Cortex of kidney (tissue), 1 donor: ENCODE measurements around the gene PPP2R3B.
"Not testable (repeated sequence)": the region's sequence is repeated elsewhere in the genome, so short reads cannot be mapped to it uniquely, and the experiment has no call there.

Source experiments
- DNase-seq: peaks from one replicate; lab custom pipeline; 2025; lab: John Stamatoyannopoulos, UW

The PPP2R3B gene

DNA sequence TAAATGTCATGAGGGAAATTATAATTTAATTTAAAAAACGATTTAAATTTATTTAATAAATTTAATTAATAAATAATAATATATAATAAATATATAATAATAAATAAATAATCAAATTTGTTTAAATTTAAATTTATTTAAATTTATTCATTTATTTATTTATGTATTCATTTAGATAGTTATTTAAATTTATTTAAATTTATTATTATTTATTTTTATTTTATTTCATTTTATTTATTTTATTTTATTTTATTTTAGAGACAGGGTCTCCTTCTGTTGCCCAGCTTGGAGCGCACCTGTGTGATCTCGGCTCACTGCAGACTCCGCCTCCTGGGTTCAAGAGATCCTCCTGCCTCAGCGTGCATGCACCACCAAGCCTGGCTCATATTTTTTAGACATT, 18.4 kb upstream of the PPP2R3B start:
- DNase-seq = no peak

DNA sequence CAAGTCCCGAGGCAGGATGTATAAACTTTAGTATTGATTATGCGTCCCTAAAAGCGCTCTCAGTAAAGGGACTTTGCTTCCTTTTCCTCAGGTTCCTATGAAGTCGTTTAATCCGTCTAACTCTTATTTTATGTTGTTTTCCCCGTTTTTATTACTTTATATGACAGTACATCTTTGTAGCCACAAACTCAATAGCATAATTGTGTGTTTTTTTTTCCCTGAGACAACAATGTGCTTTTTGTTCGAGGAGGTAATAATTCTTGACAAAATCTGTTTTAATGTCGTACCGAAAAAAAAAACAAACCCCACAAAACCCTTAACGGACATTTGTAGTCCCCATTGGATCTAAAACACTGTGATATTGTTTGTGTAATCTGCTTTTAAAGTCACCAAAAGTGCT, 17.9 kb upstream of the PPP2R3B start:
- no peak for DNase-seq

DNA sequence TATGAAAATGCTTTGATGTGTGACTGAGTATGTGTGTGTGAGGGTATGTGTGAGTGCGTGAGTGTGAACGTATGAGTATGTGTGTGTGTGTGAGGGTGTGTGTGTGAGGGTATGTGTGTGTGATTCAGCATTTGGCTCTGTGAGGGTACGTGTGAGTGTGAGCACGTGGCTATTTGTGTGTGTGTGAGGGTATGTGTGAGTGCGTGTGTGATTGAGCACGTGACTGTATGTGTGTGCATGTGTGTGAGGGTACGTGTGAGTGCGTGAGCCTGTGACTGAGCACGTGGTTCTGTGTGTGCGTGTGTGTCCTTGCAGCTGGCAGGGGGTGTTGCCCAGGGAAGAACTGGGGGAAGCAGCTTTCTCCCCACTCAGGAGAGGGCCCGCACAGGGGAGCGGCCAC, 16.1 kb upstream of the PPP2R3B start:
- no peak for DNase-seq

DNA sequence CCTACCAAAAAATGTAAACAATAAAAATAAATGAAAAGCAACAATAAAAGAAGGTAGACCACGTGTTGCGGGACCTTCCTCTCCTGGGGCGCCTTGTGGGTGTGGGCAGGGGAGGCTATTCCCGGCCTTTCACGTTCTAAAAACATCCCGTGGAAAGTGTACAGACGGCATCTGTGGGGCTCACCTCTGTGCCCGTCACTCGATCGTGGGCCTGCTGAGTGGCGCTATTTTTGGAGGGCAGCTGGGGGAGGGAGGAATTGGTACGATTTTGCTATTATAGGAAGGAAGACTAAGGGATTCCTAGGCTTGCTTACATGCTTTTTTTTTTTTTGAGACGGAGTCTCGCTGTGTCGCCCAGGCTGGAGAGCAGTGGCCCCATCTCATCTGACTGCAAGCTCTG, 13.6 kb upstream of the PPP2R3B start:
- DNase-seq = no peak

DNA sequence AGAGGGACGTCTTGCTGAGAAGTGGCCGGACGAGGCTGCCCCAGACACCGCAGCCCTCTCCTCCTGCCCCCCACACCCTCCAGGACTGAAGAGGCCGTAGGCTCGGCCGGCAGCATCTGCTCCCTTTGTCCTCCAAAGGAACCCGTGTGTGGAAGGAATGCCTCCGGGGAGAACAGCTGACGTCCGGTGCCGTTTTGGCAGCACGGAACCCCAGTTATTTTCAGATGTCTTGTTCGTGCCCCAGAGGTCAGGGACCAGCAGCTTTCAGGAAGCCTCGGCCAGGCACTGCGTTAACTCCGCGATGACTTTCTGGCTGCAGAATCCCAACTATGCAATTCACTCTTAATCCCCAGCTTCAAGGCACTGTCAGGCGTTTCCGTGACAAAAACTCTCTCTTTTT, 10.9 kb upstream of the PPP2R3B start:
- DNase-seq = no peak

DNA sequence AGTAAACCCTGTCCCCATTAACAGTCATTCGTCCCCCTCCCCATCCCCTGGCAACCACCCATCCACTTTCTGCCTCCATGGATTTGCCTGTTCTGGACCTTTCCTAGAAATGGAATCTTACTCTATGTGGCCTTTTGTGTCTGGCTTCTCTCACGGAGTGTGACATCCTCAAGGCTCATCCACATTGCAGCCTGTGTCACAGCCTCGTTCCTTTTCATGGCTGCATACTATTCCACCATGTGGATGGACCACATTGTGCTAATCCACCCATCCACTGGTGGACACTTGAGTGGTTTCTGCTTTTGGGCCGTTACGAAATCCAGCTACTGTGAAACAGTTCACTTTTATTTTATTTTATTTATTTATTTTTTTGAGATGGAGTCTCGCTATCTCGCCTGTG, 8.1 kb upstream of the PPP2R3B start:
- DNase-seq = no peak

DNA sequence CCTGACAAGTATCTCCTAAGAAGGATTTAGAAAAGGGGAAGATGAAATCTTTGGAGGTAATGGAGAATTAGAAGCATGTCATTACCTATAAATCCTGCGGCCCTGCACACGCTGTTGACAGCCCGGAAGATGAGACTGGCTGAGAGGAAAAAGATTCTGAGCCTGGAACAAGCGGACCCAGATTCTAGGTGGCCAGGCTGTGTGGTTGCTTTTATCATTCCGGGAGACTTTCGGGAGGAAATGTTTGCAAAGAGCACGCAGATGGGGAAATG, 5.8 kb upstream of the PPP2R3B start:
- no peak for DNase-seq

DNA sequence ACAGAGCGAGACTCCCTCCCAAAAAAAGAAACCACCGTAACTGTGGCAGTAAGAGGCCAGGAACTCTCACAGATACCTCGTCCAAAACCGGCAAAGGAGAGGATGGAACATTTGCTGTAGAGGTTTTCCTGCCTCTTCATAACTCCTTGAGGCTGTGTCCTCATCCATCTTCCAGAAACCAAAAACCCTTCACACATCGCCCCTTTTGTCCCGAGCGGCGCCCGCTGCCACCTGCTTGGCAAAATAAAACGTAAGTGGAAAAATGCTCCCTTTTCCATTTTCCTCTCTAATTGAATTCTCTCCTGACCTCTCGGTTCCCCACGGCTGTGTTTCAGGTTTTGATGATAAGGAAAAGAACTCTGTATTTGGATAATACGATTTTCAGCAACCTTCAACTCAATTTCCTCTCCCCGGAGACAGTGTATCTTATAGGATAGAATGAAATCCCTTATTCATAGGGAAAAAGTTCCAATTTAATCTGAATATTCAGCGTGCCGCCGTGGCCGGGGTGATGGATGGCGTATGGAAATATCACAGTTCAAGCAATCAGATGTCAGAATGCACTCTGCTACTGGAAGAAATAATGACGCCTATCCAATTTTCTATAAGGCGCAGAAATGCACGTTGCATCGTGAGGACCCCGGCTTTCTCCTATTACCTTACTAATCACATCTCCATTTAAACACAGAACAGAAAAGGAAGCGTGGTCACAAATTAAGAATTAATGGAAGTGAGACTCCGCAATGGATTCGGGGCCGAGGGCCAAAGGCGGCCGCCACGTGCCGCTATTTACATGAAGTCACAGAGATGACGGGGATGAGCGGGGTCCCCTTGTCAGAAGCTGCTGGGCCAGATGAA, 5.2 kb upstream of the PPP2R3B start:
- DNase-seq = no peak

DNA sequence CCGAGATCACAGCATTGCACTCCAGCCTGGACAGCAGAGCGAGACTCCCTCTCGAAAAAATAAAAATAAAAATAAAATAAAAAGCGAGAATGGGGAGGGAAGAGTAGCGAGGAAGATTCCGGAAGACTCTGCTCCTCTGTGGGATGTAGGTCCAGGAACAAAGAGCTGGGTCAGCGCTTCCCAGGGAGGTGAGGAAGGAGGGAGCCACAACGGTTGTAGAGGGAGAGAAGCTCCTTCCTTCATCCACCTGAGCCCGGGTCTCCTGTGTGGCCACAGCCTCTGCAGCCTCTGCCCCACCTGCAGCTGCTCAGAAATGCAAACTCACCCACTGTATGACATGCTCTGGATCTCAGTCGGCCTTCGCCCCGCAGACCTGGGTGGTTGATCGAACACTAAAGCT, 3.8 kb upstream of the PPP2R3B start:
- no peak for DNase-seq

DNA sequence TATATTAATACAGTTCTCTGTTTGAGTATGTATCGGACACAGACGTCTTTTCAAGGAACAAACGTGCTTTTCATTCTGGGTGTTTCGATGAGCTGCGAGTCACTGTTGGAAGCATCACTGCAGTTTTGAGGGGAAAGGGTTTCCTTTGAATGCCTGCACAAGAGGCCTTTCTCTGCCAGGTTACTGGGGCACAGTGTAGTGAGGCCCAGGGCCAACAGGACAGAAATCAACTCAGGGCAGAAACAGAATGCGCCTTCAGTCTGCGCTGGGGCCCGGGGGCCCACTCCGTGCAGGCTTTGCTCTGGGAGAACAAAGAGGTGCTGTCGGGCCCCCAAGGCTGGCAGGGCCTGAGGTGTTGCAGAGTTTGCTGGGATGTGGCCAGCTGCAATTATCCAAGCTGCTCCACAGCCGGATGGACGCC, 2.3 kb upstream of the PPP2R3B start:
- DNase-seq = no peak

DNA sequence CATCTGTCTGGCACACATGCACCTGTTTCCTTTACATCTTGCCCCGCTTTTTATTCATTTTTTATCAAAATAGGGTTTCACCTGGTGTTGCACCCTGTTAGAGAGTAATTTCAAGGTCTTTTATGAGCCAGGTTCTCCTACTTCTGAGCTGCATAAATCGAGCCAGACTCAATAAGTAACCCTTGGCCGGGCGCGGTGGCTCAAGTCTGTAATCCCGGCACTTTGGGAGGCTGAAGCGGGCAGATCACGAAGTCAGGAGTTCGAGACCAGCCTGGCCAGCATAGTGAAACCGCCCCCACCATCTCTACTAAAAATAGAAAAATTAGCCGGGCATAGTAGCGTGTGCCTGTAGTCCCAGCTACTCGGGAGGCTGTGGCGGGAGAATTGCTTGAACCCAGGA, 1.0 kb upstream of the PPP2R3B start:
- no peak for DNase-seq

DNA sequence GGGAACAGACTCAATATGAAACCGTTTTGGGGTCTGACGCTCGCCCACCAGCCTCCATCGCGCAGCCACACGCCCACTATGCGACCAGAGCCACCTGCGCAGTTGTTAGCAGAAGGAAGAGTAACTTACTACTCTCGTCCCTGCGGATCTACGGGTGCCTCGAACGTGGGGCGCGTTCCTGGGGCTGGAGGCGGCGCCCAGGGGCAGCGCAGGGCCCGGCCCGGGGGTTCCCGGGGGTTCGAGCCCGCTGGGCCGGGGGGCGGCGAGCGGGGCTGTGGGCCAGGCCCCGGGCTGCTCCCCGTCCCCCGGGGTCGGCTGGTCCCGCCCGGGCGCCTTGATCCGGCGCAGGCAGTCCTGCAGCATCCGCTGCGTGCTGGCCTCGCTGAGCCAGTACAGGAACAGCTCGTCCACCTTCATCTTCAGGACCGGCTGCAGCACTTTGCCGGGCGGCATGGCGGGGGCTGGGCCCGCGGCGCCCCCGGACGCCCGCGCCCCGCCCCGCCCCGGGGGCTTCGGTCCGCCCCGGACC, 404 bp downstream of the PPP2R3B start:
- no peak for DNase-seq

DNA sequence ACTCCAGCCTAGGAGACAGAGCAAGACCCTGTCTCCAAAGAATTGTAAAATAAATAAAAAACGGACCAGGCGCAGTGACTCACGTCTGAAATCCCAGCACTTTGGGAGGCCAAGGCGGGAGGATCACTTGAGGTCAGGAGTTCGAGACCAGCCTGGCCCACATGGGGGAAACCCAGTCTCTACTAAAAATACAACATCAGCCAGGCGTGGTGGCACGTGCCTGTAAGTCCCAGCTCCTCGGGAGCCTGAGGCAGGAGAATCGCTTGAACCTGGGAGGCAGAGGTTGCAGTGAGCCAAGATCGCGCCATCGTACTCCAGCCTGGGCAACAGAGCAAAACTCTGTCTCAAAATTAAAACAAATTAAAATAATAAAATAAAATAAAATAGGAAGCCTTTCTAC, 971 bp downstream of the PPP2R3B start:
- not testable (repeated sequence) for DNase-seq

DNA sequence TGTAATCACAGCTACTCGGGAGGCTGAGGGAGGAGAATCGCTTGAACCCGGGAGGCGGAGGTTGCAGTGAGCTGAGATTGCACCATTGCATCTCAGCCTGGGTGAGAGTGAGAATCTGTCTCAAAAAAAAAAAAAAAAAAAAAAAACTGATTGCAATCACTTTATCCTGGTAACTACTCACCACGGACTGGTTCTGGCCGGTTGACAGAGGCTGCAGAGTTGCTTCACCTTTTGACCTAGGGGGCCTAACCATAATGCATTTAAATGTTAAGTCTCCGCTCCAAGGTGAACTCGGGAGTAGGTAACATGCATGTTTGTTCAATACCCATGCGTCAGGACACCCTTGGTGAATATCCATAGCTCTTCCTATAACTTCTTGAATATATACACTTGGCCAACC, 1.8 kb downstream of the PPP2R3B start:
- DNase-seq = no peak

DNA sequence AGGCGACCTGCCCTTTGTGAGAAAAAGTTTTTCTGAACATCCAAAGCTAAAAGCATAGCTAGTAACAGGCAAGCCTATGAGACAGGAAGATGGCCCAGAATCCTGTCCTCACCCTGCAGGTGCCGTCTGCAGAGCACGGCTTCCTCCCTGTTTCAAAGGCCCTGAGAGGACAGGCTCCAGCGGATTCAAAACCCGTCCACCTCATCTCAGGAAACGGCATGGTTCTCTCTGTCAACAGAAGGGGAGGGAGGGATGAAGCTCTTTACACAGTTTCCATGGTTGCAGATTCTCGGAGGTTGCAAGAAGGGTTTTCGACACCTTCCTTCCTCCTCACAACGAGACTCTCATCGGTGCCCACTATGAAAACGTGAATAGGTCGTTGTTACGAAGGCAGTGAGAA, 8.3 kb downstream of the PPP2R3B start:
- no peak for DNase-seq

DNA sequence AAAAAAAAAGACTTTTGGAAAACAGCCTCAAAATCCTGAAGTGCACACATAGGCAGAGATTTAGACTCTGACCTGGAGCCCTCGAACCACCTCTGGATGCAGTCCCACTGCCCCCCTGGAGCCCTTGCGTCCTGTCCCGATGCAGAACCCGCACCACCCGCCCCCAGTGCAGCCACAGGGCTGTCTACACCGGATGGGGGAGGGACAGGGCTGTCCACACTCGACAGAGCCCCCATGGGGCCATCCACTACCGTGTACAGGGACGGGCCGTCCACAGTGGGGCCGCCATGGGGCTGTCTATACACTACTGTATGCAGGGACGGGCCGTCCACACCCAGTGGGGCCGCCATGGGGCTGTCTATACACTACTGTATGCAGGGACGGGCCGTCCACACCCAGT, 10.5 kb downstream of the PPP2R3B start:
- DNase-seq = not testable (repeated sequence)

DNA sequence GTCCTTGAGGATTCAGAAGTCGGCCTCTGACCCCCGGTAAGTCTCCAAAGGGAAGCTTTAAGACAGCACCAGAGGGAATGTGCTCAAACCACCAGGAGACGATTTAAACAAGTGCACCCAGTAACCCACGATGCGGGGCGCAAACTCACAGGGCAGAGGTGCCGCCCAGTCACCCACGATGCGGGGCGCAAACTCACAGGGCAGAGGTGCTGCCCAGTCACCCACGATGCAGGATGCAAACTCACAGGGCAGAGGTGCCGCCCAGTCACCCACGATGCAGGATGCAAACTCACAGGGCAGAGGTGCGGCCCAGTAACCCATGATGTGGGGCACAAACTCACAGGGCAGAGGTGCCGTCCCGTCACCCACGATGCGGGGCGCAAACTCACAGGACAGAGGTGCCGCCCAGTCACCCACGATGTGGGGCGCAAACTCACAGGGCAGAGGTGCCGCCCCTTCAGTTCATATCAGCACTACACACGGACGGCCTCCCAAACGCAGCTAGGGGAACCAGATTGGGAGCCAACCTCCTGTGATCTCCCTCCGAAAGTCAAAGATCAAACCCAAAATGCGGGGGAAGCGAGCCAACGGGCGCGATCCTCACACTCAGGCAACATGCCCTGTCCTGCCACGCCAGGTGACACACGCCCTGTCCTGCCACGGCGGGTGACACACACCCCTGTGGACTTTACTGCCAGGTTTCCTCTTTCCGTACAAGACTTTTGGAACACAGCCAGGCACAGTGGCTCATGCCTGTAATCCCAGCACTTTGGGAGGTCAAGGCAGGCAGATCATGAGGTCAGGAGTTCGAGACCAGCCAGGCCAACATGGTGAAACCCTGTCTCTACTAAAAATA, 11.3 kb downstream of the PPP2R3B start:
- no peak for DNase-seq

DNA sequence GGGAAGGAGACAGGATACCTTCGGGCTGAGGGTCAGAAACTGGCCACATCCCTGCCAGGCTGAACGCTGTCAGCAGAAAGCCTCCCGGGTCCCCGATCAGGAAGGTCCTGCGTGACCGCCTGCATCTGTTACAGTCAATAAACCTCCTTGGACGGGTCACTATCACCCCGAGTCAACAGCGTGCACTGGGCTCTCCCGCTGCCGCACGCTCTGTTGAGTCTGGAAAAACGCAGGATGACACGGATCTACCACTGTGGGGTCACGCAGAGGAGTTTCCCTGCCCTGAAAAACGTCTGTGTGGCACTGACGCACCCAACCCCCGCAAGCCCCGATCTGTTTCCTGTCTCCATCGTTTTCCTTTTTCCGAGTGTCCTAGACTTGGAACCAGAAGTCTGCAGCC, 12.1 kb downstream of the PPP2R3B start:
- no peak for DNase-seq

DNA sequence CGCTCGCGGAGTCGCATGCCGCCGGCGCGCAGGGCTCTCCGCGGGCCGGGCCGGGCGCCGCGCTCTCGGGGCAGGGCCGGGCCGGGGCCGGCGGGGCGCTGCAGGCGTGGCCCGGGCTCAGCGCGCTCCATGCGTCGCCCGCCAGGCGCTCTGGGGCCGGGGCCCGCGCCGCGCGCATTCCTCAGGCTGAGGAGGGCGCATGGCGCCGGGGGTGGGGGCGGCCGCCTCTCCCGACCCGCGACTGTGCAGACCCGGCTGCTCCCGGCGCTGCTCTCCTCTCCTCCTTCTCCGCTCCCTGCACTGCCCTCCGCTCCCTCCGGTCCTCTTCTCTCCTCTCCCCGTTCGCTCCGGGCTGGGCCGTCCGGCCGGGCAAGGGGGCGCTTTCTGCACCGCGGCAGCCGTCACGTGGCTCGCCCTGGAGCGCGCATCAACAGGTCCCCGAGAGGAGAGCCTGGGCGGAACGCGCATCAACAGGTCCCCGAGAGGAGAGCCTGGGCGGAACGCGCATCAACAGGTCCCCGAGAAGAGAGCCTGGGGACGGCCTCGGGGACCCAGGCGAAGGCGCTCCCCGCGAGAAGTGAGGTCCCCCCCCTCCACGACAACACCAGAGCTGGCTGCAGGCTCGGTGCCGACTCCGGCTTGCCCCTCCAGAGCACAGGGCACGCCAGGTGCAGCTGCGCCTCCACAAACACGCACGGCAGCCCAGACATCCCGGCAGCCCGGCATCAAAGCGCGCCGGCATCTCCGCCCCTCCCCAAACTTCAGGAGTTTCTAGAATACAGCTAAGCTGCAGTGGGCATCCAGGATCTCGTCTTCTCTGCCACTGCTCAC, 12.9 kb downstream of the PPP2R3B start:
- no peak for DNase-seq

DNA sequence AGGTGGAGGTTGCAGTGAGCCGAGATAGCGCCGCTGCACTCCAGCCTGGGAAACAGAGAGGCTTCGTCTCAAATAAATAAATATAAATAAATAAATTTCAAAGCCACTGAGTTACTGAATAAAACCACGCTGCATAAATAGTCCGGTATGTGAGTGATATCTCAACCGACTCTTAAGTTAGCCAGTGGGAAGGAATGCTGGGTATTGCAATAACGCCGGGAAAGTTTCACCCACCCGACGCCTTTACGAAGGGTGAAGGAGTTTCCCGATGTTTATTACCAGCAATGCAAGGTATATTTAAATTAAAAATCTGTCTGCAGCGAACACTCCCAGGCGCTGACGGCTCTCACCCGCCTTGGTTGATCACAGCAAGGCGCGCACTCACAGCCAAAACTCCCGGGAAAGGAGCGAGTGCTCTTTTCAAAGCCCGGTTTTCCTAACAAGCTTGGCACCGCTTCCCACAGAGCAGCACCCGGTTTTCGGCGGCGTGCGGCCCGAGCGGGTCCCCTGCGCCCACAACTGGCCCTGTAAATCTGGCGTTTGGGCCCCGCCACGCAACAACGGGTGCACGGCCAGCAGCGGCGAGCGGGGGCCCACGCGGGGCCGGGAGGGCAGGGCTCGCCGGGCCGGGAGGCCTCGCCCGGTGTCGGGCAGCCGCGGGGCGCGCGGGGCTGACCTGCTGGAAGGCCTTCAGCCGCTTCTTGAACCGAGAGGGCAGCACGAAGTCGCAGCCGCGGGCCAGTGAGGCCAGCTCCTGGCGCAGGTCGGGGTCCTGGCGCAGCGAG, 13.7 kb downstream of the PPP2R3B start:
- no peak for DNase-seq

DNA sequence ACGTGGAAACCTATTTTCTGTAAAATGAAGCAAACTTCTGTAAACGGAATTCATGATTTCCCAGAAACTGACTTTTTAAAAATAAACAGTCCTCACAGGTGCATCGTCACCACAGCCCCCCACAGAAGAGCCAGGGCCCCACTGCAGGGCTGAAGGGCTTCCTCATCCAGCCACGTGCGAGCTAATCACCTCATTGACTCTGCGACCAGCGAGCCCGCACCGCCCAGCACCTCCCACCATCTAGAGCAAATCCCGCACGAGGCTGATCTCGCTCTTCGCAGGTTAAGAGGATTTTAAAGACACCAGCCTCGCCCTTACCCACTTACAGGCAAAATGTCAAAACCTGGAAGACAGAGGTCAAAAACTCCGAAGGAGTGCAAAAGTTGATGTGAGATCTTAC, 14.8 kb downstream of the PPP2R3B start:
- DNase-seq = no peak
